Measurements from ENCODE around the gene TROAP. TPM values are rescaled to one million over a fixed set of nuclear protein-coding genes. Genes with fewer than 3 reads are reported as not detected.

Gene TROAP
- total and polyA plus RNA-seq, 9 of the 15 experiments (the other 6 are each of a cell fraction or from before 2014, with no cell fraction given) = 46.4 to 171 (median 59.8) TPM

DNA sequence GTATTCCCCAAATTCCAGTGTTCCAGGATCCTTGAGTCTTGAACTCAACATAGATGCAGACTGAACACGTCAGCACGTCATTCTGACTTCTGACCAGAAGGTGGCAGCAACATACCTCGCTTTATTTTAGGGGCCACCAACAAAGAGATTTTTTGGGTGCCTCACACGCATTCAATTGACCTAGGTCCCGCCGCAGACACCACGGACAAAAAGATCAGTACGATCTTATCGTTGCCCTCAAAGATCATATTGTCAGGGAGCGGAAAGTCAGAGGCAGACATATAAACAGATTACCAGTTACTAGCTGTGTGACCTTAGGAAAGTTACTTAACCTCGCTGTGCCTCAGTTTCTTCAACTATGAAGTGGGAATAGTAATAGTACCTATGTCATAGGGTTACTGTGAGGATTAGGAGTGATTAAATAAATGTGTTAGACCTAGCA lies 34.6 kb upstream of the TROAP start (continued):
- TF ChIP-seq, protein P1, sequence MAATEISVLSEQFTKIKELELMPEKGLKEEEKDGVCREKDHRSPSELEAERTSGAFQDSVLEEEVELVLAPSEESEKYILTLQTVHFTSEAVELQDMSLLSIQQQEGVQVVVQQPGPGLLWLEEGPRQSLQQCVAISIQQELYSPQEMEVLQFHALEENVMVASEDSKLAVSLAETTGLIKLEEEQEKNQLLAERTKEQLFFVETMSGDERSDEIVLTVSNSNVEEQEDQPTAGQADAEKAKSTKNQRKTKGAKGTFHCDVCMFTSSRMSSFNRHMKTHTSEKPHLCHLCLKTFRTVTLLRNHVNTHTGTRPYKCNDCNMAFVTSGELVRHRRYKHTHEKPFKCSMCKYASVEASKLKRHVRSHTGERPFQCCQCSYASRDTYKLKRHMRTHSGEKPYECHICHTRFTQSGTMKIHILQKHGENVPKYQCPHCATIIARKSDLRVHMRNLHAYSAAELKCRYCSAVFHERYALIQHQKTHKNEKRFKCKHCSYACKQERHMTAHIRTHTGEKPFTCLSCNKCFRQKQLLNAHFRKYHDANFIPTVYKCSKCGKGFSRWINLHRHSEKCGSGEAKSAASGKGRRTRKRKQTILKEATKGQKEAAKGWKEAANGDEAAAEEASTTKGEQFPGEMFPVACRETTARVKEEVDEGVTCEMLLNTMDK (IDR thresholded peaks at IDR 0.05; ENCODE audit: borderline replicate concordance, insufficient read depth, low read depth, low read length, poor library complexity, severe bottlenecking) = no peak
- no peak for TF ChIP-seq ZNF354B (CRISPR knock-in tag; IDR thresholded peaks at IDR 0.05)
- no peak for TF ChIP-seq ZNF77 (CRISPR knock-in tag; IDR thresholded peaks at IDR 0.05)
- no peak for TF ChIP-seq IFI16 (CRISPR knock-in tag; IDR thresholded peaks at IDR 0.05)
- TF ChIP-seq, protein P2, sequence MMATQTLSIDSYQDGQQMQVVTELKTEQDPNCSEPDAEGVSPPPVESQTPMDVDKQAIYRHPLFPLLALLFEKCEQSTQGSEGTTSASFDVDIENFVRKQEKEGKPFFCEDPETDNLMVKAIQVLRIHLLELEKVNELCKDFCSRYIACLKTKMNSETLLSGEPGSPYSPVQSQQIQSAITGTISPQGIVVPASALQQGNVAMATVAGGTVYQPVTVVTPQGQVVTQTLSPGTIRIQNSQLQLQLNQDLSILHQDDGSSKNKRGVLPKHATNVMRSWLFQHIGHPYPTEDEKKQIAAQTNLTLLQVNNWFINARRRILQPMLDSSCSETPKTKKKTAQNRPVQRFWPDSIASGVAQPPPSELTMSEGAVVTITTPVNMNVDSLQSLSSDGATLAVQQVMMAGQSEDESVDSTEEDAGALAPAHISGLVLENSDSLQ (IDR thresholded peaks at IDR 0.05) = peak; percentile 31
- TF ChIP-seq, protein P3, sequence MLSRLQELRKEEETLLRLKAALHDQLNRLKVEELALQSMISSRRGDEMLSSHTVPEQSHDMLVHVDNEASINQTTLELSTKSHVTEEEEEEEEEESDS (CRISPR knock-in tag; IDR thresholded peaks at IDR 0.05) = no peak
- TF ChIP-seq ZNF175 (CRISPR knock-in tag; IDR thresholded peaks at IDR 0.05; ENCODE audit: low read depth) = no peak
- no peak for TF ChIP-seq CBX3 (IDR thresholded peaks at IDR 0.05; ENCODE audit: borderline replicate concordance in 1 of 2, low read length in 2 of 2)
- no peak for TF ChIP-seq FOS (IDR thresholded peaks at IDR 0.05; ENCODE audit: extremely low read depth, insufficient read length)
- no peak for TF ChIP-seq ZNF124 (CRISPR knock-in tag; IDR thresholded peaks at IDR 0.05)
- TF ChIP-seq DEAF1 (CRISPR knock-in tag; IDR thresholded peaks at IDR 0.05) = peak; percentile 77
- TF ChIP-seq SLC30A9 (CRISPR knock-in tag; IDR thresholded peaks at IDR 0.05) = no peak
- TF ChIP-seq NFXL1 (CRISPR knock-in tag; IDR thresholded peaks at IDR 0.05) = no peak
- peak; percentile 90 for TF ChIP-seq BRD9 (IDR thresholded peaks at IDR 0.05; ENCODE audit: low read depth, partially characterized antibody)
- no peak for TF ChIP-seq ZNF395 (CRISPR knock-in tag; IDR thresholded peaks at IDR 0.05)
- TF ChIP-seq ZNF584 (CRISPR knock-in tag; IDR thresholded peaks at IDR 0.05; ENCODE audit: low read depth) = no peak
- TF ChIP-seq ZNF551 (CRISPR knock-in tag; IDR thresholded peaks at IDR 0.05) = no peak
- TF ChIP-seq SNRNP70 (optimal IDR thresholded peaks at IDR 0.05; ENCODE audit: low read depth, low read length) = no peak
- no peak for TF ChIP-seq ZC3H11A (IDR thresholded peaks at IDR 0.05; ENCODE audit: low read depth, low read length)
- no peak for TF ChIP-seq ZNF408 (CRISPR knock-in tag; IDR thresholded peaks at IDR 0.05; ENCODE audit: low read depth)
- TF ChIP-seq POU5F1 (IDR thresholded peaks at IDR 0.05; ENCODE audit: borderline replicate concordance, low read depth, low read length, partially characterized antibody) = no peak
- TF ChIP-seq FOXM1 (IDR thresholded peaks at IDR 0.05; ENCODE audit: low read depth) = peak; percentile 50; the same call in 1 of the 2 replicates
- no peak for TF ChIP-seq FOXM1 (CRISPR knock-in tag; IDR thresholded peaks at IDR 0.05; ENCODE audit: low read depth)
- no peak for TF ChIP-seq PTRF (tag; IDR thresholded peaks at IDR 0.05)
- no peak for TF ChIP-seq ZNF239 (CRISPR knock-in tag; IDR thresholded peaks at IDR 0.05)

Data from K562 (cell line).